HG03139 (cell line): ENCODE measurements around the gene CLPTM1.

Experiments used
- ATAC-seq: cut with Tn5 transposase; IDR thresholded peaks from one replicate; pipeline ENCODE4 v1.9.1; 2021; ENCODE audit not compliant: unreplicated experiment

The CLPTM1 gene

GRCh38 chr19:45008552-45008951 lies 53.4 kb downstream of the CLPTM1 start:
- no peak for ATAC-seq

GRCh38 chr19:45009625-45010255 lies 54.6 kb downstream of the CLPTM1 start:
- ATAC-seq: no peak

GRCh38 chr19:45010306-45010705 lies 55.1 kb downstream of the CLPTM1 start:
- ATAC-seq: no peak

GRCh38 chr19:45011959-45012358 lies 56.8 kb downstream of the CLPTM1 start:
- ATAC-seq: no peak

- ATAC-seq: no peak
Observed at GRCh38 chr19:45016388-45017314, 61.5 kb downstream of the CLPTM1 start.

- ATAC-seq: no peak
Observed at GRCh38 chr19:45019187-45019586, 64.0 kb downstream of the CLPTM1 start.

GRCh38 chr19:45020071-45020470 lies 64.9 kb downstream of the CLPTM1 start:
- no peak for ATAC-seq

- no peak for ATAC-seq
Observed at GRCh38 chr19:45021971-45022370, 66.8 kb downstream of the CLPTM1 start.

GRCh38 chr19:45023048-45023447 lies 67.9 kb downstream of the CLPTM1 start:
- no peak for ATAC-seq

- no peak for ATAC-seq
Observed at GRCh38 chr19:45025264-45025663, 70.1 kb downstream of the CLPTM1 start.

GRCh38 chr19:45027371-45027770 lies 72.2 kb downstream of the CLPTM1 start:
- ATAC-seq: no peak

GRCh38 chr19:45030825-45031224 lies 75.6 kb downstream of the CLPTM1 start:
- ATAC-seq: no peak

GRCh38 chr19:45032421-45032820 lies 77.2 kb downstream of the CLPTM1 start:
- ATAC-seq: no peak

GRCh38 chr19:45035755-45036154 lies 80.6 kb downstream of the CLPTM1 start:
- no peak for ATAC-seq

GRCh38 chr19:45037393-45038169 lies 82.4 kb downstream of the CLPTM1 start:
- no peak for ATAC-seq

GRCh38 chr19:45038931-45039893 lies 84.0 kb downstream of the CLPTM1 start, which contains the start of gene CLASRP:
Gene CLASRP (plus strand): TSS chr19:45039045. CDS start chr19:45040213, 1,168 bp downstream.
- ATAC-seq: peak; percentile 79

- no peak for ATAC-seq
Observed at GRCh38 chr19:45040059-45040771, 85.0 kb downstream of the CLPTM1 start.

- ATAC-seq: no peak
Observed at GRCh38 chr19:45041125-45041524, 85.9 kb downstream of the CLPTM1 start.
